IMR-90 (cell line): ENCODE data around the gene ZDHHC16. TPM values are rescaled to one million over a fixed set of nuclear protein-coding genes. Genes with fewer than 3 reads are reported as not detected.
"Not testable (repeated sequence)": the region's sequence is repeated elsewhere in the genome, so short reads cannot be mapped to it uniquely, and the experiment has no call there.

ENCODE experiments used
- ATAC-seq: fragments of 200-7000 bp; cut with Tn5 transposase; 2 replicates; pipeline ENCODE4 v1.9.1; 2020; ENCODE audit warnings: low read depth, mild to moderate bottlenecking, moderate library complexity
- BruUV-seq: library from RNA; stranded (reverse); fragments of 400-500 nt; replicated peaks from 2 replicates; lab custom pipeline; 2021; lab: Mats Ljungman, UMichigan
- CTCF ChIA-PET: fragments of 300-600 bp; formaldehyde crosslinking; extraction: SDS; loops from one replicate; lab custom pipeline; 2021; ENCODE audit warnings: antibody characterized with exemption; lab: Yijun Ruan, JAX
- POLR2A ChIA-PET: fragments of 300-600 bp; sonication (Branson Sonifier 250); formaldehyde crosslinking; loops from one replicate; lab custom pipeline; 2022; ENCODE audit warnings: antibody characterized with exemption; ENCODE audit not compliant: unreplicated experiment; lab: Charles Lee
- DNase-seq: peaks from one replicate; pipeline ENCODE4 v3.0.0; 2013
- H2AFZ ChIP-seq: replicated peaks from 2 replicates; pipeline ENCODE3; 2013; ENCODE audit warnings: low read length, mild to moderate bottlenecking; ENCODE audit not compliant: poor library complexity
- H2AK5ac ChIP-seq: 2 replicates; pipeline ENCODE4 v1.6.1; 2013; ENCODE audit warnings: low read depth, low read length, inconsistent platforms
- H2AK9ac ChIP-seq: replicated peaks from 2 replicates; pipeline ENCODE3; 2013; ENCODE audit warnings: mild to moderate bottlenecking, low read depth, low read length, moderate library complexity; ENCODE audit not compliant: poor library complexity
- H2BK120ac ChIP-seq: 2 replicates; pipeline ENCODE4 v1.6.1; 2013; ENCODE audit warnings: low read depth, low read length, inconsistent platforms
- H2BK15ac ChIP-seq: 3 replicates; pipeline ENCODE4 v1.6.1; 2013; ENCODE audit warnings: low read depth, low read length, inconsistent platforms
- H2BK20ac ChIP-seq: 2 replicates; pipeline ENCODE4 v1.6.1; 2013; ENCODE audit warnings: low read depth, mild to moderate bottlenecking, inconsistent platforms, low read length, moderate library complexity
- H2BK5ac ChIP-seq: 2 replicates; pipeline ENCODE4 v1.6.1; 2013; ENCODE audit warnings: mild to moderate bottlenecking, low read depth, low read length, inconsistent platforms; ENCODE audit not compliant: poor library complexity, severe bottlenecking
- H3K14ac ChIP-seq: replicated peaks from 2 replicates; pipeline ENCODE4 v1.6.1; 2013; ENCODE audit warnings: low read depth, low read length, inconsistent platforms
- H3K18ac ChIP-seq: 2 replicates; pipeline ENCODE4 v1.6.1; 2013; ENCODE audit warnings: low read depth, low read length, control low read depth
- H3K23ac ChIP-seq: 2 replicates; pipeline ENCODE4 v1.6.1; 2013; ENCODE audit warnings: low read depth, low read length, inconsistent platforms
- H3K27ac ChIP-seq: 2 replicates; pipeline ENCODE4 v1.5.1; 2013; ENCODE audit warnings: mild to moderate bottlenecking, control low read depth, low read length; ENCODE audit not compliant: insufficient read depth
- H3K27me3 ChIP-seq: 2 replicates; pipeline ENCODE4 v1.6.1; 2013; ENCODE audit warnings: low read length; ENCODE audit not compliant: control insufficient read depth, insufficient read depth
- H3K36me3 ChIP-seq: 2 replicates; pipeline ENCODE4 v1.6.1; 2013; ENCODE audit warnings: low read length, mixed read lengths; ENCODE audit not compliant: control insufficient read depth, insufficient read depth
- H3K4ac ChIP-seq: 2 replicates; pipeline ENCODE4 v1.6.1; 2013; ENCODE audit warnings: low read depth, low read length, inconsistent platforms
- H3K4me1 ChIP-seq: 2 replicates; pipeline ENCODE4 v1.6.1; 2013; ENCODE audit warnings: low read length, mixed read lengths; ENCODE audit not compliant: control insufficient read depth, insufficient read depth
- H3K4me2 ChIP-seq: 2 replicates; pipeline ENCODE4 v1.6.1; 2013; ENCODE audit warnings: low read depth, mild to moderate bottlenecking, control low read depth, low read length, moderate library complexity
- H3K4me3 ChIP-seq: 2 replicates; pipeline ENCODE4 v1.5.1; 2013; ENCODE audit warnings: low read depth, mild to moderate bottlenecking, control low read depth, low read length, moderate library complexity; ENCODE audit not compliant: insufficient read depth
- H3K56ac ChIP-seq: 2 replicates; pipeline ENCODE4 v1.6.1; 2013; ENCODE audit warnings: low read length, inconsistent platforms; ENCODE audit not compliant: insufficient read depth; ENCODE audit errors: extremely low read depth
- H3K79me1 ChIP-seq, 2 experiments: 2 replicates each; pipeline ENCODE4 v1.6.1; 2013; ENCODE audit warnings: low read length in 2 of 2, inconsistent platforms in 1 of 2, low read depth in 1 of 2
- H3K9ac ChIP-seq: 2 replicates; pipeline ENCODE4 v1.6.1; 2013; ENCODE audit warnings: low read depth, low read length, control low read depth
- H3K9me1 ChIP-seq: 2 replicates; pipeline ENCODE4 v1.6.1; 2013; ENCODE audit warnings: low read length, inconsistent platforms; ENCODE audit not compliant: insufficient read depth
- H3K9me3 ChIP-seq: 2 replicates; pipeline ENCODE4 v1.6.1; 2013; ENCODE audit warnings: low read length; ENCODE audit not compliant: control insufficient read depth, insufficient read depth
- H4K20me1 ChIP-seq: 2 replicates; pipeline ENCODE4 v1.6.1; 2013; ENCODE audit warnings: low read length, inconsistent platforms; ENCODE audit not compliant: insufficient read depth
- H4K5ac ChIP-seq: 2 replicates; pipeline ENCODE4 v1.6.1; 2013; ENCODE audit warnings: mild to moderate bottlenecking, low read depth, low read length, control low read depth
- H4K8ac ChIP-seq, 2 experiments: 2 replicates each; pipeline ENCODE4 v1.6.1; 2013; ENCODE audit warnings: low read depth in 2 of 2, low read length in 2 of 2, control low read depth in 1 of 2, inconsistent platforms in 1 of 2
- H4K91ac ChIP-seq: 2 replicates; pipeline ENCODE4 v1.6.1; 2013; ENCODE audit warnings: low read depth, low read length, inconsistent platforms; ENCODE audit not compliant: insufficient read depth
- CEBPB ChIP-seq: IDR thresholded peaks from 2 replicates; pipeline ENCODE4 v1.6.1; 2012; ENCODE audit warnings: low read depth, low read length, improper control_type of control experiment
- FOS ChIP-seq: fragments of 150-350 bp; IDR thresholded peaks from 2 replicates; pipeline ENCODE4 v1.6.1; 2016; ENCODE audit warnings: low read depth, low read length
- MAFK ChIP-seq: IDR thresholded peaks from 2 replicates; pipeline ENCODE4 v1.6.1; 2012; ENCODE audit warnings: low read depth, low read length, improper control_type of control experiment
- MXI1 ChIP-seq: IDR thresholded peaks from 2 replicates; pipeline ENCODE4 v1.6.1; 2012; ENCODE audit warnings: low read depth, mild to moderate bottlenecking, low read length, moderate library complexity, borderline replicate concordance
- NFE2L2 ChIP-seq: fragments of 150-350 bp; IDR thresholded peaks from 2 replicates; pipeline ENCODE4 v1.6.1; 2016; ENCODE audit warnings: low read depth, mild to moderate bottlenecking, low read length
- POLR2A ChIP-seq: IDR thresholded peaks from 2 replicates; pipeline ENCODE4 v1.6.1; 2012; ENCODE audit warnings: mild to moderate bottlenecking, low read depth, low read length
- RAD21 ChIP-seq: IDR thresholded peaks from 2 replicates; pipeline ENCODE4 v1.6.1; 2012; ENCODE audit warnings: low read length, improper control_type of control experiment
- RCOR1 ChIP-seq: IDR thresholded peaks from 2 replicates; pipeline ENCODE4 v1.6.1; 2012; ENCODE audit warnings: mild to moderate bottlenecking, low read length, improper control_type of control experiment; ENCODE audit not compliant: insufficient replicate concordance
- RFX5 ChIP-seq: IDR thresholded peaks from 2 replicates; pipeline ENCODE4 v1.8.0; 2012; ENCODE audit warnings: low read depth, mild to moderate bottlenecking, low read length, moderate library complexity
- WGBS, 2 experiments: methylation state at CpG; one replicate each; pipeline versions ENCODE4 v1.1.5 to v1.1.7; 2013; ENCODE audit warnings: missing lambda C conversion rate in 2 of 2; ENCODE audit not compliant: insufficient read length in 1 of 2; ENCODE audit errors: extremely low coverage in 2 of 2; 5-methylcytosine and 5-hydroxymethylcytosine counted together
- dilution Hi-C: fragments of 300-500 bp; cut with HindIII; formaldehyde crosslinking; loops from one replicate; pipeline ENCODE4 v1.14.3; 2018; ENCODE audit warnings: low sequenced_read_pairs; ENCODE audit not compliant: unreplicated experiment
- in situ Hi-C: fragments of 300-500 bp; cut with MboI; formaldehyde crosslinking; loops from 3 replicates; pipeline ENCODE4 v1.14.3; 2019; ENCODE audit warnings: low sequenced_read_pairs, inconsistent platforms, mixed read lengths
- intact Hi-C: fragments of 100-400 bp; cut with micrococcal nuclease; formaldehyde crosslinking; loops from 2 replicates; pipeline ENCODE4 v1.10.0; 2022
- polyA plus RNA-seq, 3 experiments: library from polyadenylated mRNA; depleted of rRNA; stranded (reverse); fragments of >200 nt; gene quantifications; 2 replicates each; pipeline ENCODE4 v1.2.3, GENCODE V29; 2012; ENCODE audit warnings: low replicate concordance in 1 of 3
- total RNA-seq: library from RNA; depleted of rRNA; stranded (reverse); fragments of >200 nt; gene quantifications from 2 replicates; pipeline ENCODE4 v1.2.3, GENCODE V29; 2012
- TF ChIP-seq, protein P1 (sequence below): fragments of 150-350 bp; IDR thresholded peaks from 2 replicates; pipeline ENCODE4 v1.6.1; 2017; ENCODE audit warnings: mild to moderate bottlenecking, antibody characterized with exemption, low read length, low read depth

ZDHHC16 gene
- total and polyA plus RNA-seq, 2 of the 4 experiments (the other 2 are of a cell fraction): 54.7 to 64.0 TPM

DNA sequence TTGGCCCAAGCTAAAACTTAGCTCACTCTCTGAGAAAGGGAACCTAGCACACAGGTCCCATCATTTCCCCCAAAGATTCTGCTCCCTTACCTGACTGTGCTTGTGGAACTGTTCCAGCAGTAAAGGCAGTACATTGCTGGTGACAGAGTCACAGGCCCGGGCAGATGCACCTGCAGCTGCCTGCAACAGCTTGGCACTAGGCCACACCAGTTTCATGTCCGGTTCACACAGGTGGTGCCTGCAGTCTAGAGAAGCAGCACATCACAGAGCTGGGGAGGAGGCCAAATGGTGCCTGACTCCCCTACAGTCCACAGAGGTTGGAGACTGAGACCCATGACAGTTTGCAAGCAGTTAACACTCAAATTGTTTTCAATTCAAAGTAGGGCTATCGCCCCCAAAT, 22.2 kb downstream of the ZDHHC16 start:
- H4K91ac ChIP-seq: no peak overlapping the region
- H3K9me3 ChIP-seq: no peaks in the 10 kb centered on the region
- no peak overlapping the region for H2BK5ac ChIP-seq
- peaks cover 8% of the 10 kb centered on the region for H3K4me1 ChIP-seq
- ChIA-PET CTCF (interaction anchor here (1.1 to 1.3 kb wide), 2 partner anchors 21 to 86 kb away, joined by 3 read pairs; no protein-coding TSS in a partner anchor), POLR2A (no interaction called here)
- H3K9me1 ChIP-seq: no peaks in the 10 kb centered on the region
- no peak overlapping the region for H3K9ac ChIP-seq
- H3K18ac ChIP-seq: no peak overlapping the region
- no TSS peak for BruUV-seq
- no peak overlapping the region for H3K23ac ChIP-seq
- H2AFZ ChIP-seq: no peak overlapping the region
- TF ChIP-seq RFX5 (no peak), NFE2L2 (no peak), MXI1 (no peak), RAD21 (no peak), POLR2A (no peak), MAFK (no peak), RCOR1 (no peak), CEBPB (no peak), FOS (no peak)
- TF ChIP-seq, protein P1, sequence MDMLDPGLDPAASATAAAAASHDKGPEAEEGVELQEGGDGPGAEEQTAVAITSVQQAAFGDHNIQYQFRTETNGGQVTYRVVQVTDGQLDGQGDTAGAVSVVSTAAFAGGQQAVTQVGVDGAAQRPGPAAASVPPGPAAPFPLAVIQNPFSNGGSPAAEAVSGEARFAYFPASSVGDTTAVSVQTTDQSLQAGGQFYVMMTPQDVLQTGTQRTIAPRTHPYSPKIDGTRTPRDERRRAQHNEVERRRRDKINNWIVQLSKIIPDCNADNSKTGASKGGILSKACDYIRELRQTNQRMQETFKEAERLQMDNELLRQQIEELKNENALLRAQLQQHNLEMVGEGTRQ: no peak
- dilution Hi-C loops (no loop called here), intact Hi-C loops (no loop called here), in situ Hi-C loops (no loop called here)
- H3K36me3 ChIP-seq: peaks cover 64% of the 10 kb centered on the region
- H2BK20ac ChIP-seq: no peak overlapping the region
- H3K4ac ChIP-seq: no peak overlapping the region
- no peaks in the 10 kb centered on the region for H3K27me3 ChIP-seq
- H2BK15ac ChIP-seq: no peak overlapping the region
- H3K56ac ChIP-seq: no peak overlapping the region
- no peak overlapping the region for H2AK9ac ChIP-seq
- peaks cover 11% of the 10 kb centered on the region; the same call in 1 of the 2 replicates for H4K20me1 ChIP-seq
- DNase-seq (no peak), ATAC-seq (no peak)
- H3K4me3 ChIP-seq: no peak overlapping the region
- H3K4me2 ChIP-seq: no peak overlapping the region
- no peak overlapping the region for H4K8ac ChIP-seq
- H3K79me1 ChIP-seq: peaks cover 11 to 20% of the 10 kb centered on the region in 2 experiments; a peak in 3 of 4 replicates
- WGBS, 2 experiments: 90% methylated on average over 2 of the region's 3 CpGs; no CpG with 5 or more reads in 1 of the 2 experiments
- H3K14ac ChIP-seq: no peak overlapping the region
- H2AK5ac ChIP-seq: no peak overlapping the region
- no peak overlapping the region for H3K27ac ChIP-seq
- H2BK120ac ChIP-seq: no peak overlapping the region
- H4K5ac ChIP-seq: no peak overlapping the region

DNA sequence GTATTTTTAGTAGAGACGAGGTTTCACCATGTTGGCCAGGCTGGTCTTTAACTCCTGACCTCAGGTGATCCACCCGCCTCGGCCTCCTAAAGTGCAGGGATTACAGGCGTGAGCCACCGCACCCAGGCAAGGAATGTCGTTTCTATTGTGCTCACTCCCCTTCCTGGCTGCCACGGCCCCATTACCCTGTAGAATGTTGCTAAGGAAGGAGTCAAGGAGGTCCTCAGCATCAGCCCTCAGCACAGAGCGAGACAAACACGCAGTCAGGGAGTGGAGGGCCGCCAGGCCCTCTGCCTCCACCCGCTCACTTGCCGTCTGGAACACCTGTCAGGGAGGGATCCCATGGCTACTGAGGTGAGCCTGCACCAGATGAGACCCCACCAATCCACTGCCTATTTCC, 22.8 kb downstream of the ZDHHC16 start:
- H2BK5ac ChIP-seq, H3K9me3 ChIP-seq, POLR2A ChIA-PET, BruUV-seq, H2AFZ ChIP-seq, H3K27me3 ChIP-seq, H3K4ac ChIP-seq, H2BK20ac ChIP-seq, intact Hi-C loops, H2AK5ac ChIP-seq, H3K9me1 ChIP-seq, H3K9ac ChIP-seq, H3K14ac ChIP-seq, H2AK9ac ChIP-seq, H3K18ac ChIP-seq, ATAC-seq, dilution Hi-C loops, H4K91ac ChIP-seq, H3K4me1 ChIP-seq, H3K4me3 ChIP-seq, H3K4me2 ChIP-seq, H4K8ac ChIP-seq, H3K56ac ChIP-seq, in situ Hi-C loops, DNase-seq, H4K5ac ChIP-seq, H3K23ac ChIP-seq, H3K27ac ChIP-seq, H4K20me1 ChIP-seq, H2BK15ac ChIP-seq, H2BK120ac ChIP-seq, CTCF ChIA-PET: not testable (repeated sequence)
- Histone ChIP-seq H3K79me1 (peaks cover 11 to 21% of the 10 kb centered on the region in 2 experiments; a peak in 3 of 4 replicates), H3K36me3 (peaks cover 61% of the 10 kb centered on the region)
- WGBS, 2 experiments: no CpG with 5 or more reads among the region's 12 CpGs
